A673 (cell line): ENCODE measurements around the gene ZNF283. TPM values are rescaled to one million over a fixed set of nuclear protein-coding genes. Genes with fewer than 3 reads are reported as not detected.

Source experiments
- BruUV-seq: library from RNA; stranded (reverse); fragments of 400-500 nt; replicated peaks from 2 replicates; lab custom pipeline; 2021; lab: Mats Ljungman, UMichigan
- CTCF ChIA-PET: fragments of 300-600 bp; sonication (Branson Sonifier 250); formaldehyde crosslinking; loops from one replicate; lab custom pipeline; 2022; ENCODE audit warnings: antibody characterized with exemption; lab: Charles Lee
- POLR2A ChIA-PET: fragments of 300-600 bp; sonication (Branson Sonifier 250); formaldehyde crosslinking; loops from one replicate; lab custom pipeline; 2022; ENCODE audit warnings: antibody characterized with exemption; ENCODE audit not compliant: low non-redundant PET; lab: Charles Lee
- DNase-seq: peaks from one replicate; pipeline ENCODE4 v3.0.0-alpha.2; 2015; ENCODE audit warnings: low spot score
- H3K27ac ChIP-seq: fragments of 200-600 bp; sonication (generic); 2 replicates; pipeline ENCODE4 v1.5.1; 2016; ENCODE audit warnings: mixed run types, low read depth, mild to moderate bottlenecking, mixed read lengths, antibody characterized with exemption, low read length; ENCODE audit not compliant: poor library complexity, severe bottlenecking
- H3K27me3 ChIP-seq: fragments of 200-600 bp; sonication (generic); replicated peaks from 2 replicates; pipeline ENCODE4 v1.6.1; 2017; ENCODE audit warnings: mixed run types, low read depth, mild to moderate bottlenecking, mixed read lengths, antibody characterized with exemption, low read length; ENCODE audit not compliant: insufficient read depth, poor library complexity
- H3K36me3 ChIP-seq: fragments of 200-600 bp; sonication (generic); 2 replicates; pipeline ENCODE4 v1.6.1; 2016; ENCODE audit warnings: mixed run types, mild to moderate bottlenecking, mixed read lengths, antibody characterized with exemption, low read length; ENCODE audit not compliant: insufficient read depth, poor library complexity, severe bottlenecking
- H3K4me1 ChIP-seq: fragments of 200-600 bp; sonication (generic); 2 replicates; pipeline ENCODE4 v1.6.1; 2017; ENCODE audit warnings: mixed run types, mild to moderate bottlenecking, mixed read lengths, antibody characterized with exemption, low read length; ENCODE audit not compliant: insufficient read depth, poor library complexity, severe bottlenecking
- H3K4me3 ChIP-seq: fragments of 200-600 bp; sonication (generic); 2 replicates; pipeline ENCODE4 v1.5.1; 2016; ENCODE audit warnings: low read depth, mixed run types, mild to moderate bottlenecking, mixed read lengths, low read length; ENCODE audit not compliant: poor library complexity, severe bottlenecking
- H3K9me3 ChIP-seq: fragments of 200-600 bp; sonication (generic); 2 replicates; pipeline ENCODE4 v1.6.1; 2016; ENCODE audit warnings: mixed run types, low read depth, mild to moderate bottlenecking, mixed read lengths, antibody characterized with exemption, low read length; ENCODE audit not compliant: poor library complexity, severe bottlenecking
- CTCF ChIP-seq: fragments of 300-800, 200-600 bp; sonication (generic); conservative IDR thresholded peaks from 2 replicates; pipeline ENCODE4 v1.5.1; 2017; ENCODE audit warnings: low read depth, mild to moderate bottlenecking, antibody characterized with exemption, low read length, moderate library complexity, mixed read lengths
- EZH2 ChIP-seq: fragments of 200-600 bp; sonication (generic); IDR thresholded peaks from 2 replicates; pipeline ENCODE4 v1.6.1; 2017; ENCODE audit warnings: borderline replicate concordance, low read depth, mild to moderate bottlenecking, mixed read lengths, antibody characterized with exemption, low read length; ENCODE audit not compliant: poor library complexity, severe bottlenecking
- intact Hi-C: fragments of 100-400 bp; cut with micrococcal nuclease; formaldehyde crosslinking; loops from one replicate; pipeline ENCODE4 v1.10.0; 2022; ENCODE audit not compliant: unreplicated experiment
- total RNA-seq: library from RNA; stranded (reverse); gene quantifications from 2 replicates; pipeline ENCODE4 v1.2.3, GENCODE V29; 2021

Gene ZNF283
- total RNA-seq, 1 experiment from 2014 or later: 9.4 TPM

GRCh38 chr19:43784241-43784980 lies 42.7 kb upstream of the ZNF283 start:
- POLR2A ChIA-PET: no interaction called here
- no TSS peak for BruUV-seq
- H3K27ac ChIP-seq: no peak overlapping the region
- no peaks in the 10 kb centered on the region for H3K36me3 ChIP-seq
- no peaks in the 10 kb centered on the region for H3K9me3 ChIP-seq
- TF ChIP-seq EZH2 (no peak), CTCF (no peak)
- no peak overlapping the region for H3K4me3 ChIP-seq
- DNase-seq: no peak
- H3K27me3 ChIP-seq: no peaks in the 10 kb centered on the region
- CTCF ChIA-PET: interaction anchor here (1.0 to 1.4 kb wide), 3 partner anchors 18 to 116 kb away, joined by 3 to 9 read pairs (median 7); no protein-coding TSS in a partner anchor
- H3K4me1 ChIP-seq: no peaks in the 10 kb centered on the region
- intact Hi-C loops: no loop called here

GRCh38 chr19:43784981-43785808 lies 41.9 kb upstream of the ZNF283 start:
- no TSS peak for BruUV-seq
- DNase-seq: peak; percentile 70
- H3K27ac ChIP-seq: no peak overlapping the region
- no peak overlapping the region for H3K4me3 ChIP-seq
- POLR2A ChIA-PET: no interaction called here
- no peaks in the 10 kb centered on the region for H3K4me1 ChIP-seq
- CTCF ChIA-PET: interaction anchor here (1.0 to 1.4 kb wide), 3 partner anchors 19 to 117 kb away, joined by 3 to 9 read pairs (median 7); no protein-coding TSS in a partner anchor
- H3K36me3 ChIP-seq: no peaks in the 10 kb centered on the region
- TF ChIP-seq CTCF: peak; percentile 93
- TF ChIP-seq EZH2: no peak
- no peaks in the 10 kb centered on the region for H3K27me3 ChIP-seq
- intact Hi-C loops: loop anchor here (1.0 kb wide), 1 partner anchor 40 kb away; no protein-coding TSS in a partner anchor
- no peaks in the 10 kb centered on the region for H3K9me3 ChIP-seq

- ChIA-PET POLR2A (no interaction called here), CTCF (no interaction called here)
- Histone ChIP-seq H3K27ac (no peak overlapping the region), H3K9me3 (no peaks in the 10 kb centered on the region), H3K4me3 (no peak overlapping the region), H3K27me3 (no peaks in the 10 kb centered on the region), H3K4me1 (no peaks in the 10 kb centered on the region), H3K36me3 (no peaks in the 10 kb centered on the region)
- no peak for TF ChIP-seq CTCF
- no peak for TF ChIP-seq EZH2
- intact Hi-C loops: no loop called here
- DNase-seq: no peak
- no TSS peak for BruUV-seq
Measured at GRCh38 chr19:43786665-43787064, 40.5 kb upstream of the ZNF283 start.
